Measurements from ENCODE around the gene SH3GLB2.

The SH3GLB2 gene

GRCh38 chr9:129021091-129021490, 7.0 kb downstream of the SH3GLB2 start:
- no peak overlapping the region for H3K4me3 ChIP-seq (ENCODE audit: low read depth, low read length)
- DNase-seq (ENCODE audit: low read depth): no peak
- no peak for TF ChIP-seq CTCF (conservative IDR thresholded peaks at IDR 0.05; ENCODE audit: low read depth, low read length)

GRCh38 chr9:129014608-129015007, 13.5 kb downstream of the SH3GLB2 start:
- H3K4me3 ChIP-seq (ENCODE audit: low read depth, low read length): no peak overlapping the region
- DNase-seq (ENCODE audit: low read depth): no peak
- TF ChIP-seq CTCF (conservative IDR thresholded peaks at IDR 0.05; ENCODE audit: low read depth, low read length): no peak

GRCh38 chr9:129014124-129014523, 14.0 kb downstream of the SH3GLB2 start:
- no peak overlapping the region for H3K4me3 ChIP-seq (ENCODE audit: low read depth, low read length)
- no peak for DNase-seq (ENCODE audit: low read depth)
- no peak for TF ChIP-seq CTCF (conservative IDR thresholded peaks at IDR 0.05; ENCODE audit: low read depth, low read length)

GRCh38 chr9:129013674-129014073, 14.5 kb downstream of the SH3GLB2 start:
- no peak overlapping the region for H3K4me3 ChIP-seq (ENCODE audit: low read depth, low read length)
- no peak for DNase-seq (ENCODE audit: low read depth)
- no peak for TF ChIP-seq CTCF (conservative IDR thresholded peaks at IDR 0.05; ENCODE audit: low read depth, low read length)

GRCh38 chr9:129012893-129013448, 15.2 kb downstream of the SH3GLB2 start:
- no peak for DNase-seq (ENCODE audit: low read depth)
- H3K4me3 ChIP-seq (ENCODE audit: low read depth, low read length): no peak overlapping the region
- no peak for TF ChIP-seq CTCF (conservative IDR thresholded peaks at IDR 0.05; ENCODE audit: low read depth, low read length)

GRCh38 chr9:129012343-129012742, 15.8 kb downstream of the SH3GLB2 start:
- H3K4me3 ChIP-seq (ENCODE audit: low read depth, low read length): no peak overlapping the region
- no peak for TF ChIP-seq CTCF (conservative IDR thresholded peaks at IDR 0.05; ENCODE audit: low read depth, low read length)
- DNase-seq (ENCODE audit: low read depth): no peak

GRCh38 chr9:129011761-129012181, 16.4 kb downstream of the SH3GLB2 start:
- DNase-seq (ENCODE audit: low read depth): no peak
- no peak overlapping the region for H3K4me3 ChIP-seq (ENCODE audit: low read depth, low read length)
- TF ChIP-seq CTCF (conservative IDR thresholded peaks at IDR 0.05; ENCODE audit: low read depth, low read length): no peak

Measured in choroid plexus epithelial cell (primary cell).